Measurements from ENCODE around the gene GFRA3.

GFRA3 gene

GRCh38 chr5:138240650-138241385, 33.6 kb downstream of the GFRA3 start:
- no peak for TF ChIP-seq CTCF (IDR thresholded peaks at IDR 0.05; ENCODE audit: low read depth, low read length, missing control alignments)
- DNase-seq (ENCODE audit: low read depth) = no peak
- in situ Hi-C loops (cut with HindIII; ENCODE audit: low sequenced_read_pairs) = loop anchor here (10.0 kb wide), 1 partner anchor 74 kb away; no protein-coding TSS in a partner anchor
- no peak overlapping the region for H3K4me3 ChIP-seq (ENCODE audit: low read depth, low read length)

GRCh38 chr5:138238034-138238433, 36.4 kb downstream of the GFRA3 start:
- H3K4me3 ChIP-seq (ENCODE audit: low read depth, low read length) = no peak overlapping the region
- DNase-seq (ENCODE audit: low read depth) = no peak
- no peak for TF ChIP-seq CTCF (IDR thresholded peaks at IDR 0.05; ENCODE audit: low read depth, low read length, missing control alignments)
- in situ Hi-C loops (cut with HindIII; ENCODE audit: low sequenced_read_pairs) = no loop called here

GRCh38 chr5:138234651-138235050, 39.8 kb downstream of the GFRA3 start:
- in situ Hi-C loops (cut with HindIII; ENCODE audit: low sequenced_read_pairs) = no loop called here
- DNase-seq (ENCODE audit: low read depth) = no peak
- H3K4me3 ChIP-seq (ENCODE audit: low read depth, low read length) = no peak overlapping the region
- TF ChIP-seq CTCF (IDR thresholded peaks at IDR 0.05; ENCODE audit: low read depth, low read length, missing control alignments) = no peak

DNA sequence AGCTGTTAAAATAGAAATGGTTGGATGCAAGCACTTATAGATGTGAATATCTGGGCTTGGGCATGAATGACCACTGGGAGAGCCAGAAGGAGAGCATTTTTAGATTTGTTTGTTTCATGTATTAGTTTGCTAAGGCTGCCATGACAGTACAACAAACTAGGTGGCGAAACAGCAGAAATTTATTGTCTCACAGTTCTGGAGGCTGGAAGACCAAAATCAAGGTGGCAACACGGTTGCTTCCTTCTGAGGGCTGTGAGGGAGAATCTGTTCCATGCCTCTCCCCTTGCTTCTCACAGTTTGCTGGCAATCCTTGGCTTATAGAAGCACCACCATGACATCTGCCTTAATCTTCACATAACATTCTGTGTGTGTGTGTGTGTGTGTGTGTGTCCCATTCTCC, 41.1 kb downstream of the GFRA3 start:
- no peak for DNase-seq (ENCODE audit: low read depth)
- in situ Hi-C loops (cut with HindIII; ENCODE audit: low sequenced_read_pairs) = no loop called here
- no peak overlapping the region for H3K4me3 ChIP-seq (ENCODE audit: low read depth, low read length)
- TF ChIP-seq CTCF (IDR thresholded peaks at IDR 0.05; ENCODE audit: low read depth, low read length, missing control alignments) = no peak

DNA sequence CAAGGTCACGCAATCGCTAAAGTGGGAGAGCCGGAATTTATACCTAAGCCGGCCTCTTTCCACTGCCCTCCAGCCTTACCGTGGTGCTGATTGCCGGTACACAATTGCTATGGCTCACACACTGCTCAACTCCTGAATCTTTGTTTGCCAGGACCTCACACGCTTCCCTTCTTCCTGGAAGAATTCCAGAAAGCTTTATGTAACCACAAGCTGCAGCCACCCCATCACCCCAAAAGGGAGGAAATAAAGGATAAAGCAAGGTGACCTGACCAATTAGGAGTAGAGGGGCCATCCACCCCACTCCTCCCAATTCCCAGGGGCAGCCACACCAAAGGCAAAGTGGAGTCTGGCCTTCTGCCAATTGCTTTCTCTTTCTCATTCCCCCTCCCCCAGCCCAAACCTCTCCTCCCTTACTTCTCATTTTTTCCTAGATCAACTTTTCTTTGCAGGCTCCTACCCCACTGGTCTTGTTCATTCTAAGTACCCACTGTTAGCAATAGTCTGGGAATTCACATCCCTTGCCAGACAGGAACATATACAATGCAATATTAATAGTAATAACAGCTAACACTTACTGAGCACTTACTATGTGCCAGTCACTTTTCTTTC, 43.3 kb downstream of the GFRA3 start:
- no peak overlapping the region for H3K4me3 ChIP-seq (ENCODE audit: low read depth, low read length)
- in situ Hi-C loops (cut with HindIII; ENCODE audit: low sequenced_read_pairs) = no loop called here
- no peak for TF ChIP-seq CTCF (IDR thresholded peaks at IDR 0.05; ENCODE audit: low read depth, low read length, missing control alignments)
- DNase-seq (ENCODE audit: low read depth) = no peak

DNA sequence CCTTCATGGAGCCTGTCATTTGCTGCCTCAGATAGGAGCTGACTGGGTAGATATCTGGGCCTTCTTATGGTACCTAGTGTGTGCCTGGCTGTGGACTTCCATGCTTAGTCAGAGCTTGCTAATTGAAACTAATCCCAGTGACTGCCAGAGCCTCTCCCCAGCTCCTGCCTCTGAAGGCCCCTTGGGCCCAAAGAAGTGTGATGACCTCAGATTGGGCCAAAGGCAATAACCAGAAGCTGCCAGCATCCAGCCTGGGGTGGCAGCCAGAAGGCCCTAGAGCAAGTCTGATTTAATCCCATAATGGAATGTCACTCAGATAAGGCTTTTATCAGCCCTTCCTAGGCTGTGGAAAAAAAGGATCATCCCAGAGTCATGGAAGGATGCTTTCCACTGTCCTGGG, 44.2 kb downstream of the GFRA3 start:
- in situ Hi-C loops (cut with HindIII; ENCODE audit: low sequenced_read_pairs) = no loop called here
- H3K4me3 ChIP-seq (ENCODE audit: low read depth, low read length) = no peak overlapping the region
- DNase-seq (ENCODE audit: low read depth) = no peak
- no peak for TF ChIP-seq CTCF (IDR thresholded peaks at IDR 0.05; ENCODE audit: low read depth, low read length, missing control alignments)
